Activated B cell treated with CpG ODN at 0.5 μM for 24 hours (primary cell): ENCODE measurements around the gene DLG1. TPM values are rescaled to one million over a fixed set of nuclear protein-coding genes. Genes with fewer than 3 reads are reported as not detected.
A peak's percentile ranks its signal among the peaks of the same experiment; 100 is the strongest.

Experiments
- ATAC-seq: fragments of 200-7000 bp; cut with Tn5 transposase; one replicate; pipeline ENCODE4 v1.10.0; 2021; ENCODE audit warnings: low read depth, mild to moderate bottlenecking, moderate library complexity
- CTCF ChIA-PET: fragments of 350-600 bp; sonication (Branson Sonifier 250); formaldehyde crosslinking; loops from one replicate; lab custom pipeline; 2021; ENCODE audit warnings: antibody characterized with exemption; lab: Charles Lee
- POLR2A ChIA-PET: fragments of 350-600 bp; sonication (Branson Sonifier 250); formaldehyde crosslinking; loops from one replicate; lab custom pipeline; 2021; ENCODE audit warnings: antibody characterized with exemption; lab: Charles Lee
- DNase-seq: peaks from one replicate; pipeline ENCODE4 v3.0.0; 2022
- H3K27ac Mint-ChIP-seq: one replicate; pipeline ENCODE4 v1.8.0; 2020; ENCODE audit warnings: mixed read lengths
- H3K27me3 Mint-ChIP-seq: one replicate; pipeline ENCODE4 v1.8.0; 2021; ENCODE audit warnings: mixed read lengths
- H3K36me3 Mint-ChIP-seq: one replicate; pipeline ENCODE4 v1.8.0; 2021; ENCODE audit warnings: low read depth, mixed read lengths
- H3K4me1 Mint-ChIP-seq: one replicate; pipeline ENCODE4 v1.8.0; 2021; ENCODE audit warnings: mixed read lengths
- H3K4me3 Mint-ChIP-seq: one replicate; pipeline ENCODE4 v1.8.0; 2020; ENCODE audit warnings: mild to moderate bottlenecking, mixed read lengths
- H3K9me3 Mint-ChIP-seq: one replicate; pipeline ENCODE4 v1.8.0; 2020; ENCODE audit warnings: mixed read lengths
- intact Hi-C: fragments of 100-400 bp; cut with micrococcal nuclease; formaldehyde crosslinking; loops from one replicate; pipeline ENCODE4 v1.15.1; 2024
- total RNA-seq: library from RNA; stranded (reverse); gene quantifications from 2 replicates; pipeline ENCODE4 v1.2.3, GENCODE V29; 2022
- TF ChIP-seq, protein P1 (sequence below): fragments of 200-600 bp; IDR thresholded peaks from one replicate; pipeline ENCODE4 v1.8.0; 2022; ENCODE audit warnings: antibody characterized with exemption, mild to moderate bottlenecking

The DLG1 gene
- total RNA-seq, 1 donor from 2014 or later: 102 TPM

GRCh38 chr3:197031315-197032285, 266.8 kb downstream of the DLG1 start:
- no peaks in the 10 kb centered on the region for H3K9me3 Mint-ChIP-seq
- H3K36me3 Mint-ChIP-seq: no peaks in the 10 kb centered on the region
- H3K27ac Mint-ChIP-seq: no peak overlapping the region
- no peak for ATAC-seq
- H3K4me3 Mint-ChIP-seq: no peak overlapping the region
- CTCF ChIA-PET: interaction anchor here (1.7 to 4.9 kb wide), 3 partner anchors 28 to 194 kb away, joined by 3 to 78 read pairs (median 4); no protein-coding TSS in a partner anchor
- intact Hi-C loops: no loop called here
- POLR2A ChIA-PET: interaction anchor here (1.0 to 4.9 kb wide), 2 partner anchors 9 to 28 kb away, joined by 3 to 50 read pairs; no protein-coding TSS in a partner anchor
- no peak for DNase-seq
- H3K27me3 Mint-ChIP-seq: peaks cover 19% of the 10 kb centered on the region
- peaks cover 14% of the 10 kb centered on the region for H3K4me1 Mint-ChIP-seq
- TF ChIP-seq, protein P1, sequence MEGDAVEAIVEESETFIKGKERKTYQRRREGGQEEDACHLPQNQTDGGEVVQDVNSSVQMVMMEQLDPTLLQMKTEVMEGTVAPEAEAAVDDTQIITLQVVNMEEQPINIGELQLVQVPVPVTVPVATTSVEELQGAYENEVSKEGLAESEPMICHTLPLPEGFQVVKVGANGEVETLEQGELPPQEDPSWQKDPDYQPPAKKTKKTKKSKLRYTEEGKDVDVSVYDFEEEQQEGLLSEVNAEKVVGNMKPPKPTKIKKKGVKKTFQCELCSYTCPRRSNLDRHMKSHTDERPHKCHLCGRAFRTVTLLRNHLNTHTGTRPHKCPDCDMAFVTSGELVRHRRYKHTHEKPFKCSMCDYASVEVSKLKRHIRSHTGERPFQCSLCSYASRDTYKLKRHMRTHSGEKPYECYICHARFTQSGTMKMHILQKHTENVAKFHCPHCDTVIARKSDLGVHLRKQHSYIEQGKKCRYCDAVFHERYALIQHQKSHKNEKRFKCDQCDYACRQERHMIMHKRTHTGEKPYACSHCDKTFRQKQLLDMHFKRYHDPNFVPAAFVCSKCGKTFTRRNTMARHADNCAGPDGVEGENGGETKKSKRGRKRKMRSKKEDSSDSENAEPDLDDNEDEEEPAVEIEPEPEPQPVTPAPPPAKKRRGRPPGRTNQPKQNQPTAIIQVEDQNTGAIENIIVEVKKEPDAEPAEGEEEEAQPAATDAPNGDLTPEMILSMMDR: no peak

DNA sequence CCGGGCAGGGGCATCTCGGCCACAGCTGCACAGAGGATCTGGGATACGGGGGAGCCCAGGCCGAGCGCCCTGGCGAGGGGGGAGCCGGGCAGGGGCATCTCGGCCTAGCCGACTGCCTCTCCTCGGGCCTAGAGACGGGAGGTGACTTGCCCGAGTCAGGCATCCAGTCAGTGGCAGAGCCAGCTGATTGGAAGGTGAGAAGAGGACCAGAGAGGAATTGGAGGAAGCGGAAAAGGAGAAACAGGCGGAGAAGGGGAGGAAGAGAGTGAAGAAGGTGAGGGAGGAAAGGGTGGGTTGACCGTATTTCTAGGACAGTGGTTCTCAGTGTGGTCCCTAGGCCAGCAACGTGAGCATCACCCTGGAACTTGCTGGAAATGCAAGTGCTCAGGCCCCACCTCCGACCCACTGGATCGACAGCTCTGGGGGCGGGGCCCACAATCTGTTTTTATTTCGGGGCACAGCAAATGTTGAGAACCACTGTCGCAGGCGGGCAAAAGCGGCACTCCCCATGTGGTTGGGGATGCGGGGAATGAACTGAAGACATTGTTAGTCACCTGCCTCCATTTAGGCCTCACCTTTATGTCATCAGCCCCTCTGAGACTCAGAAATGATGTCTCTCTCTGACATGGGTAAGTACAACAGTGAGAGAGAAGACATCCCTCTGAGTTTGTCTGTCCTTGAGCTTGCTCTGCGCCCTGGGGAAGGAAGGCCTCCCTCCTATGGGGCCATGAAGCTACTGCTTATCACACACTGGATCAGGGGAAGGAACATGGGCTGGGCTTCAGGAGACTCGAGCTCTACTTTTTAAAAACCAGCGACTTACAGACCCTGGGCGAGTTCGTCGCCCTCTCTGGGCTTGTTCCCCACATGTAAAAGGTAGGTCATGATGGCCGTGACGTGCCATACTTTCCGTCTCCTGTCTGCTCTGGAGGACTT, 267.8 kb downstream of the DLG1 start:
- Mint-ChIP-seq H3K4me3 (peak overlapping the region; percentile 19), H3K9me3 (no peaks in the 10 kb centered on the region), H3K27ac (no peak overlapping the region), H3K4me1 (peaks cover 14% of the 10 kb centered on the region), H3K27me3 (peaks cover 20% of the 10 kb centered on the region), H3K36me3 (no peaks in the 10 kb centered on the region)
- ChIA-PET CTCF (interaction anchor here (0.8 to 4.9 kb wide), 13 partner anchors 10 to 193 kb away, joined by 3 to 78 read pairs (median 4); no protein-coding TSS in a partner anchor), POLR2A (interaction anchor here (0.7 to 4.9 kb wide), 2 partner anchors 14 to 27 kb away, joined by 4 to 50 read pairs; no protein-coding TSS in a partner anchor)
- no peak for ATAC-seq
- TF ChIP-seq, protein P1: no peak
- DNase-seq: no peak
- intact Hi-C loops: no loop called here

DNA sequence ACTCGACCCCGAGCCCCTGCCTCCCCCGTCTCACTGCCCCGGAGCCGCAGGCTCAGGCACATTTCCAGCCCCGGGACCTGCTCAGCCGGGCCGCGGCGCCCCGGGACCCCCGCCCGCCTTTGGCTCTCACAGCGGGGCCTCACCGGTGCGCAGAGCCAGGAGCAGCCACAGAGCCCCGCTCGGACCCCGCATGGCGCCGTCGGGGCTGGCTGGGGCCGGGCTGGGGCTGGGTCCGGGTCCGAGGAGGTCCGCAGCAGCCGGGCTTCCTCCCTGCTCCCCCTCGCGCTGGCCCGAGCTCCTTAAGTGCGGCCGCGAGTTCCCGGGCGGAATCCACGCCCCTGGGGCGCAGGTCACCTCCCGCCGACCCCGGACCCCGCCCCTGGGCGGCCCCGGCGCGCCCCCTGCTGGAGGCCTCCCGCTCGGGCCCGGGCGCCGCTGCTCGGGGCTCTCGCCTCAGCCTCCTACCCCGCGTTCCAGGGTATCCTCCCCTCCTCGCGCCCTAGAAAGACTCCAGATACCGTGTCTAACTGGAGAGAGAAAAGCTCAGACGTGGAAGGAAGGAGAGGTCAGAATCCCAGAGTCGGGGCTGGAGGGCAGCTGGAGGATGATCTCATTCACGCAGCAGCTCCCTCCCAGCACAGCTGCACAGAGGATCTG, 268.8 kb downstream of the DLG1 start, which contains the start of gene MELTF:
MELTF (minus strand) TSS at position 307 of the 657 bp plus-strand sequence; CDS start at position 192, 115 bp downstream.
- Mint-ChIP-seq H3K4me3 (peak within 1 kb of the TSS; percentile 82), H3K9me3 (no peaks in the 10 kb centered on the region), H3K36me3 (no peaks in the 10 kb centered on the region), H3K27ac (peak within 1 kb of the TSS; percentile 56), H3K27me3 (peaks cover 24% of the 10 kb centered on the region), H3K4me1 (peaks cover 23% of the 10 kb centered on the region)
- peak; percentile 73 for ATAC-seq
- DNase-seq: peak; percentile 83
- ChIA-PET CTCF (interaction anchor here (0.8 to 4.9 kb wide), 13 partner anchors 9 to 160 kb away, joined by 3 to 78 read pairs (median 4); no protein-coding TSS in a partner anchor), POLR2A (interaction anchor here (0.6 to 4.9 kb wide), 9 partner anchors 8 to 290 kb away, joined by 3 to 50 read pairs (median 5); partner anchors contain the start of genes NCBP2 and PAK2)
- intact Hi-C loops: loop anchor here (1.0 to 10.0 kb wide), 4 partner anchors 26 to 1125 kb away; partner anchors contain the start of gene TNK2
- TF ChIP-seq, protein P1: peak; percentile 93

DNA sequence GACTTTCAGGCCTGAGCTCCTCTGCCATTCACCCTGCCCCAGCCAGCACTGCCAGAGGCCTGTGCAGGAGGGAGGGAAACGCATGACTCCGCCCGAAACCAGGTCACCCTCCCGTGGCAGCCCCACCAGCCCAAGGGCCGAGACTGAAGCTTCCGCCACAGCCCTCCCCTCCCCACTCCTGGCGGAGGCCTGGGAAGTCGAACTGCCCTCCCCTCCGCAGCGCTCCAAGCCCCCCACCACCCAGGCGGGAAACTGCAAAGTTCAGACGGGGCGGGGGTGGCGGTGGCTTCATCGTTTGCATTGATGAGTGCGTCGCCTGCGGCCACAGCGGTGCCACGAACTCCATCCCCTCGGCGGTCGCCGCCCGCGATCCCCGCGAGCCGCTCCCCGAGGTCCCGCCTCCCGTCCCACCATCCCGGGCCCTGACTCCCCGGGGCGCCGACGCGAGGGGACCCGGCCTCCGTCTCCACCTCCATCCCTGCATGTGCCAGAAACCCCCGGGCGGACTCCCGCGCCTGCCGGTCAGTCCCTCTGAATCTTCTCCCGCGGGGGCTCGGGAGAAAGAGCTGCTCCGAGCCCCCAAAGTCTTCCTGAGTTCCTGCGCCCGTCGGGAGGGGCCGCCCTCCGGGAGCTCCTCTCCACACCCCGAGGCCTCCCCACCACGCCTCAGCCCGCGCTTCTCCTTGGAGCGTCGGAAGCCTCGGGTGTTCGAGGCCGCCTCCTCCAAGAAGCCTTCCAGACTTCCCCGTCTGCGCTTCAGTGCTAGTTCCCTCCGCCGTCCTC, 269.5 kb downstream of the DLG1 start:
- DNase-seq: peak; percentile 60
- ChIA-PET CTCF (interaction anchor here (0.6 to 4.9 kb wide), 11 partner anchors 9 to 161 kb away, joined by 3 to 78 read pairs (median 4); no protein-coding TSS in a partner anchor), POLR2A (interaction anchor here (0.6 to 4.9 kb wide), 9 partner anchors 8 to 289 kb away, joined by 3 to 50 read pairs (median 5); partner anchors contain the start of genes NCBP2 and PAK2)
- peaks cover 25% of the 10 kb centered on the region for H3K27me3 Mint-ChIP-seq
- H3K9me3 Mint-ChIP-seq: no peaks in the 10 kb centered on the region
- H3K36me3 Mint-ChIP-seq: no peaks in the 10 kb centered on the region
- intact Hi-C loops: loop anchor here (1.0 to 10.0 kb wide), 4 partner anchors 26 to 1124 kb away; partner anchors contain the start of gene TNK2
- peak overlapping the region; percentile 56 for H3K27ac Mint-ChIP-seq
- peaks cover 30% of the 10 kb centered on the region for H3K4me1 Mint-ChIP-seq
- H3K4me3 Mint-ChIP-seq: peak overlapping the region; percentile 82
- TF ChIP-seq, protein P1: no peak
- peak; percentile 69 for ATAC-seq
